ENCODE measurements around the gene ULK4. TPM values are rescaled to one million over a fixed set of nuclear protein-coding genes. Genes with fewer than 3 reads are reported as not detected.

The ULK4 gene
- total and polyA plus RNA-seq, 2 of the 4 experiments (the other 2 are of a cell fraction) = 2.7 to 5.0 TPM

- no peak overlapping the region for H3K9ac ChIP-seq (ENCODE audit: low read depth, low read length)
- H2AK9ac ChIP-seq (replicated peaks; ENCODE audit: low read depth, low read length, poor library complexity) = no peak overlapping the region
- H3K23ac ChIP-seq (ENCODE audit: low read depth, low read length) = no peak overlapping the region
- in situ Hi-C loops (cut with MboI; ENCODE audit: low sequenced_read_pairs) (no loop called here), intact Hi-C loops (cut with micrococcal nuclease) (no loop called here), dilution Hi-C loops (cut with HindIII; ENCODE audit: low sequenced_read_pairs, unreplicated experiment) (no loop called here)
- no peaks in the 10 kb centered on the region for H3K27me3 ChIP-seq (ENCODE audit: control insufficient read depth, insufficient read depth, low read length)
- no peak overlapping the region for H3K4me3 ChIP-seq (ENCODE audit: insufficient read depth, low read depth, low read length)
- no peak overlapping the region for H3K14ac ChIP-seq (replicated peaks; ENCODE audit: low read depth, low read length)
- H3K4me2 ChIP-seq (ENCODE audit: low read depth, low read length) = no peak overlapping the region
- TF ChIP-seq BHLHE40 (IDR thresholded peaks at IDR 0.05; ENCODE audit: low read depth, low read length) (no peak), CTCF (conservative IDR thresholded peaks at IDR 0.05; ENCODE audit: low read depth, low read length) (no peak), MAFK (IDR thresholded peaks at IDR 0.05; ENCODE audit: low read depth, low read length) (no peak), POLR2A (IDR thresholded peaks at IDR 0.05; ENCODE audit: low read depth, low read length) (no peak)
- H3K56ac ChIP-seq (ENCODE audit: extremely low read depth, insufficient read depth, low read length) = no peak overlapping the region
- no peak overlapping the region for H2BK5ac ChIP-seq (ENCODE audit: low read depth, low read length, poor library complexity, severe bottlenecking)
- no peak for DNase-seq
- H3K18ac ChIP-seq (ENCODE audit: low read depth, low read length) = no peak overlapping the region
- H4K8ac ChIP-seq (ENCODE audit: low read depth in 2 of 2, low read length in 2 of 2) = no peak overlapping the region
- ChIA-PET CTCF (no interaction called here), POLR2A (ENCODE audit: unreplicated experiment) (no interaction called here)
- no peaks in the 10 kb centered on the region for H3K79me1 ChIP-seq (ENCODE audit: low read depth in 1 of 2, low read length in 2 of 2)
- H3K9me3 ChIP-seq (ENCODE audit: control insufficient read depth, insufficient read depth, low read length) = no peaks in the 10 kb centered on the region
- H2BK15ac ChIP-seq (ENCODE audit: low read depth, low read length) = no peak overlapping the region
- H3K9me1 ChIP-seq (ENCODE audit: insufficient read depth, low read length) = no peaks in the 10 kb centered on the region
- H2BK120ac ChIP-seq (ENCODE audit: low read depth, low read length) = no peak overlapping the region
- no peak overlapping the region for H4K5ac ChIP-seq (ENCODE audit: low read depth, low read length)
- H3K4ac ChIP-seq (ENCODE audit: low read depth, low read length) = no peak overlapping the region
- H4K20me1 ChIP-seq (ENCODE audit: insufficient read depth, low read length) = no peaks in the 10 kb centered on the region
- H2AK5ac ChIP-seq (ENCODE audit: low read depth, low read length) = no peak overlapping the region
- no peak overlapping the region for H2BK20ac ChIP-seq (ENCODE audit: low read depth, low read length)
- no TSS peak for BruUV-seq (replicated peaks)
- no peak overlapping the region for H4K91ac ChIP-seq (ENCODE audit: insufficient read depth, low read depth, low read length)
- no peak overlapping the region for H3K27ac ChIP-seq (ENCODE audit: insufficient read depth, low read length)
- peaks cover 2% of the 10 kb centered on the region; the same call in 1 of the 2 replicates for H3K4me1 ChIP-seq (ENCODE audit: control insufficient read depth, insufficient read depth, low read length)
- no peaks in the 10 kb centered on the region for H3K36me3 ChIP-seq (ENCODE audit: control insufficient read depth, insufficient read depth, low read length)
- H2AFZ ChIP-seq (replicated peaks; ENCODE audit: low read length, poor library complexity) = no peak overlapping the region
- ATAC-seq (ENCODE audit: low read depth) = no peak
Measured at GRCh38 chr3:41324156-41324475, 637.8 kb downstream of the ULK4 start.
